ENCODE data around the gene PNPLA5. TPM values are rescaled to one million over a fixed set of nuclear protein-coding genes. Genes with fewer than 3 reads are reported as not detected.

PNPLA5 gene
- total RNA-seq, 1 donor from 2014 or later: not detected

GRCh38 chr22:43830931-43831560 is 60.8 kb downstream of the PNPLA5 start:
- TF ChIP-seq CTCF (IDR thresholded peaks at IDR 0.05; ENCODE audit: insufficient read depth, low read length, poor library complexity, severe bottlenecking): no peak
- Histone ChIP-seq H3K4me3 (ENCODE audit: low read depth, low read length) (no peak overlapping the region), H3K27me3 (ENCODE audit: control insufficient read depth, insufficient read depth, low read length) (peaks cover 20% of the 10 kb centered on the region), H3K36me3 (ENCODE audit: control insufficient read depth, insufficient read depth, low read length) (no peaks in the 10 kb centered on the region)
- no peak for DNase-seq (ENCODE audit: low read depth)

GRCh38 chr22:43829904-43830851 is 61.6 kb downstream of the PNPLA5 start:
- TF ChIP-seq CTCF (IDR thresholded peaks at IDR 0.05; ENCODE audit: insufficient read depth, low read length, poor library complexity, severe bottlenecking): no peak
- no peaks in the 10 kb centered on the region for H3K36me3 ChIP-seq (ENCODE audit: control insufficient read depth, insufficient read depth, low read length)
- peaks cover 15% of the 10 kb centered on the region for H3K27me3 ChIP-seq (ENCODE audit: control insufficient read depth, insufficient read depth, low read length)
- no peak overlapping the region for H3K4me3 ChIP-seq (ENCODE audit: low read depth, low read length)
- DNase-seq (ENCODE audit: low read depth): no peak

Other genes with a start within 250 kb of the PNPLA5 start
- 1.7 and 2.3 TPM in 2 replicates for gene EFCAB6, start 79.7 kb downstream of the PNPLA5 start, total RNA-seq
- gene SULT4A1, start 29.5 kb downstream of the PNPLA5 start, total RNA-seq: 1.4 and 1.8 TPM in 2 replicates
- gene PNPLA3, start 31.8 kb upstream of the PNPLA5 start, total RNA-seq: 5.2 and 6.9 TPM in 2 replicates
- gene SAMM50, start 63.4 kb upstream of the PNPLA5 start, total RNA-seq: 36.6 and 41.4 TPM in 2 replicates
- 94.6 and 94.9 TPM in 2 replicates for gene PARVB, start 132.3 kb upstream of the PNPLA5 start, total RNA-seq

Data from kidney epithelial cell (primary cell).